ENCODE data around the gene CIPC.

Gene CIPC

GRCh38 chr14:77087631-77088030, 10.4 kb upstream of the CIPC start:
- Histone ChIP-seq H3K27me3 (ENCODE audit: control insufficient read depth, insufficient read depth, low read length, poor library complexity, severe bottlenecking) (no peaks in the 10 kb centered on the region), H3K4me3 (ENCODE audit: insufficient read depth, low read depth, low read length) (no peak overlapping the region), H3K36me3 (ENCODE audit: control insufficient read depth, insufficient read depth, low read length) (no peaks in the 10 kb centered on the region), H3K4me1 (ENCODE audit: control insufficient read depth, insufficient read depth, low read length) (peaks cover 42% of the 10 kb centered on the region), H3K27ac (ENCODE audit: insufficient read depth, low read depth, low read length, poor library complexity, severe bottlenecking) (peak overlapping the region; percentile 23), H3K9me3 (ENCODE audit: control insufficient read depth, low read length) (no peaks in the 10 kb centered on the region)
- WGBS, 2 experiments: 86 to 94% methylated on average over 3 of the region's 3 CpGs

GRCh38 chr14:77088219-77088618, 9.8 kb upstream of the CIPC start:
- Histone ChIP-seq H3K36me3 (ENCODE audit: control insufficient read depth, insufficient read depth, low read length) (no peaks in the 10 kb centered on the region), H3K27ac (ENCODE audit: insufficient read depth, low read depth, low read length, poor library complexity, severe bottlenecking) (no peak overlapping the region), H3K9me3 (ENCODE audit: control insufficient read depth, low read length) (no peaks in the 10 kb centered on the region), H3K27me3 (ENCODE audit: control insufficient read depth, insufficient read depth, low read length, poor library complexity, severe bottlenecking) (no peaks in the 10 kb centered on the region), H3K4me3 (ENCODE audit: insufficient read depth, low read depth, low read length) (no peak overlapping the region), H3K4me1 (ENCODE audit: control insufficient read depth, insufficient read depth, low read length) (peaks cover 41% of the 10 kb centered on the region)
- 50 to 60% methylated on average over 4 to 5 of the region's 5 CpGs for WGBS, 2 experiments

GRCh38 chr14:77088645-77089044, 9.4 kb upstream of the CIPC start:
- Histone ChIP-seq H3K27me3 (ENCODE audit: control insufficient read depth, insufficient read depth, low read length, poor library complexity, severe bottlenecking) (no peaks in the 10 kb centered on the region), H3K4me1 (ENCODE audit: control insufficient read depth, insufficient read depth, low read length) (peaks cover 41% of the 10 kb centered on the region), H3K9me3 (ENCODE audit: control insufficient read depth, low read length) (no peaks in the 10 kb centered on the region), H3K36me3 (ENCODE audit: control insufficient read depth, insufficient read depth, low read length) (no peaks in the 10 kb centered on the region), H3K4me3 (ENCODE audit: insufficient read depth, low read depth, low read length) (no peak overlapping the region), H3K27ac (ENCODE audit: insufficient read depth, low read depth, low read length, poor library complexity, severe bottlenecking) (no peak overlapping the region)
- WGBS, 2 experiments: 75 to 83% methylated on average over 2 of the region's 2 CpGs

GRCh38 chr14:77091518-77091917, 6.5 kb upstream of the CIPC start:
- H3K9me3 ChIP-seq (ENCODE audit: control insufficient read depth, low read length): no peaks in the 10 kb centered on the region
- no peak overlapping the region for H3K27ac ChIP-seq (ENCODE audit: insufficient read depth, low read depth, low read length, poor library complexity, severe bottlenecking)
- H3K27me3 ChIP-seq (ENCODE audit: control insufficient read depth, insufficient read depth, low read length, poor library complexity, severe bottlenecking): no peaks in the 10 kb centered on the region
- H3K36me3 ChIP-seq (ENCODE audit: control insufficient read depth, insufficient read depth, low read length): no peaks in the 10 kb centered on the region
- peaks cover 23% of the 10 kb centered on the region for H3K4me1 ChIP-seq (ENCODE audit: control insufficient read depth, insufficient read depth, low read length)
- H3K4me3 ChIP-seq (ENCODE audit: insufficient read depth, low read depth, low read length): no peak overlapping the region

- no peaks in the 10 kb centered on the region for H3K9me3 ChIP-seq (ENCODE audit: control insufficient read depth, low read length)
- H3K27ac ChIP-seq (ENCODE audit: insufficient read depth, low read depth, low read length, poor library complexity, severe bottlenecking): no peak overlapping the region
- no peaks in the 10 kb centered on the region for H3K36me3 ChIP-seq (ENCODE audit: control insufficient read depth, insufficient read depth, low read length)
- WGBS, 2 experiments: 93 to 95% methylated on average over 3 of the region's 3 CpGs
- peaks cover 17% of the 10 kb centered on the region for H3K4me1 ChIP-seq (ENCODE audit: control insufficient read depth, insufficient read depth, low read length)
- no peaks in the 10 kb centered on the region for H3K27me3 ChIP-seq (ENCODE audit: control insufficient read depth, insufficient read depth, low read length, poor library complexity, severe bottlenecking)
- H3K4me3 ChIP-seq (ENCODE audit: insufficient read depth, low read depth, low read length): no peak overlapping the region
Measured at GRCh38 chr14:77092676-77093075, 5.4 kb upstream of the CIPC start.

GRCh38 chr14:77094672-77095284, 3.3 kb upstream of the CIPC start:
- no peak overlapping the region for H3K4me3 ChIP-seq (ENCODE audit: insufficient read depth, low read depth, low read length)
- WGBS, 2 experiments: 8 to 11% methylated on average over 5 to 6 of the region's 8 CpGs
- H3K27ac ChIP-seq (ENCODE audit: insufficient read depth, low read depth, low read length, poor library complexity, severe bottlenecking): no peak overlapping the region
- H3K36me3 ChIP-seq (ENCODE audit: control insufficient read depth, insufficient read depth, low read length): no peaks in the 10 kb centered on the region
- H3K4me1 ChIP-seq (ENCODE audit: control insufficient read depth, insufficient read depth, low read length): peaks cover 9% of the 10 kb centered on the region
- no peaks in the 10 kb centered on the region for H3K9me3 ChIP-seq (ENCODE audit: control insufficient read depth, low read length)
- H3K27me3 ChIP-seq (ENCODE audit: control insufficient read depth, insufficient read depth, low read length, poor library complexity, severe bottlenecking): no peaks in the 10 kb centered on the region

- Histone ChIP-seq H3K27ac (ENCODE audit: insufficient read depth, low read depth, low read length, poor library complexity, severe bottlenecking) (peak overlapping the region; percentile 85), H3K4me3 (ENCODE audit: insufficient read depth, low read depth, low read length) (peak overlapping the region; percentile 68), H3K27me3 (ENCODE audit: control insufficient read depth, insufficient read depth, low read length, poor library complexity, severe bottlenecking) (no peaks in the 10 kb centered on the region), H3K4me1 (ENCODE audit: control insufficient read depth, insufficient read depth, low read length) (peaks cover 9% of the 10 kb centered on the region), H3K36me3 (ENCODE audit: control insufficient read depth, insufficient read depth, low read length) (no peaks in the 10 kb centered on the region), H3K9me3 (ENCODE audit: control insufficient read depth, low read length) (no peaks in the 10 kb centered on the region)
- 12 to 13% methylated on average over 20 of the region's 20 CpGs for WGBS, 2 experiments
Measured at GRCh38 chr14:77097006-77097699, 905 bp upstream of the CIPC start.

GRCh38 chr14:77098529-77099353, 683 bp downstream of the CIPC start:
- no peaks in the 10 kb centered on the region for H3K36me3 ChIP-seq (ENCODE audit: control insufficient read depth, insufficient read depth, low read length)
- H3K9me3 ChIP-seq (ENCODE audit: control insufficient read depth, low read length): no peaks in the 10 kb centered on the region
- H3K4me3 ChIP-seq (ENCODE audit: insufficient read depth, low read depth, low read length): peak overlapping the region; percentile 68
- no peaks in the 10 kb centered on the region for H3K27me3 ChIP-seq (ENCODE audit: control insufficient read depth, insufficient read depth, low read length, poor library complexity, severe bottlenecking)
- peaks cover 9% of the 10 kb centered on the region for H3K4me1 ChIP-seq (ENCODE audit: control insufficient read depth, insufficient read depth, low read length)
- peak overlapping the region; percentile 3 for H3K27ac ChIP-seq (ENCODE audit: insufficient read depth, low read depth, low read length, poor library complexity, severe bottlenecking)
- 14% methylated on average over 23 of the region's 23 CpGs for WGBS, 2 experiments

- Histone ChIP-seq H3K27ac (ENCODE audit: insufficient read depth, low read depth, low read length, poor library complexity, severe bottlenecking) (no peak overlapping the region), H3K4me1 (ENCODE audit: control insufficient read depth, insufficient read depth, low read length) (peaks cover 15% of the 10 kb centered on the region), H3K27me3 (ENCODE audit: control insufficient read depth, insufficient read depth, low read length, poor library complexity, severe bottlenecking) (no peaks in the 10 kb centered on the region), H3K9me3 (ENCODE audit: control insufficient read depth, low read length) (no peaks in the 10 kb centered on the region), H3K4me3 (ENCODE audit: insufficient read depth, low read depth, low read length) (no peak overlapping the region), H3K36me3 (ENCODE audit: control insufficient read depth, insufficient read depth, low read length) (no peaks in the 10 kb centered on the region)
- WGBS, 2 experiments: 66 to 77% methylated on average over 6 to 7 of the region's 7 CpGs
Measured at GRCh38 chr14:77099425-77100167, 1.5 kb downstream of the CIPC start.

- no peak overlapping the region for H3K4me3 ChIP-seq (ENCODE audit: insufficient read depth, low read depth, low read length)
- peaks cover 24% of the 10 kb centered on the region for H3K4me1 ChIP-seq (ENCODE audit: control insufficient read depth, insufficient read depth, low read length)
- H3K27me3 ChIP-seq (ENCODE audit: control insufficient read depth, insufficient read depth, low read length, poor library complexity, severe bottlenecking): no peaks in the 10 kb centered on the region
- H3K9me3 ChIP-seq (ENCODE audit: control insufficient read depth, low read length): no peaks in the 10 kb centered on the region
- H3K27ac ChIP-seq (ENCODE audit: insufficient read depth, low read depth, low read length, poor library complexity, severe bottlenecking): no peak overlapping the region
- H3K36me3 ChIP-seq (ENCODE audit: control insufficient read depth, insufficient read depth, low read length): no peaks in the 10 kb centered on the region
- WGBS, 2 experiments: 79 to 81% methylated on average over 3 of the region's 3 CpGs
Measured at GRCh38 chr14:77100961-77101360, 2.9 kb downstream of the CIPC start.

Measured in ectodermal cell (in vitro differentiated cells).